Measurements from ENCODE around the gene NRSN2. TPM values are rescaled to one million over a fixed set of nuclear protein-coding genes. Genes with fewer than 3 reads are reported as not detected.

Gene NRSN2
- total RNA-seq, 1 experiment from 2014 or later = 22.7 TPM

DNA sequence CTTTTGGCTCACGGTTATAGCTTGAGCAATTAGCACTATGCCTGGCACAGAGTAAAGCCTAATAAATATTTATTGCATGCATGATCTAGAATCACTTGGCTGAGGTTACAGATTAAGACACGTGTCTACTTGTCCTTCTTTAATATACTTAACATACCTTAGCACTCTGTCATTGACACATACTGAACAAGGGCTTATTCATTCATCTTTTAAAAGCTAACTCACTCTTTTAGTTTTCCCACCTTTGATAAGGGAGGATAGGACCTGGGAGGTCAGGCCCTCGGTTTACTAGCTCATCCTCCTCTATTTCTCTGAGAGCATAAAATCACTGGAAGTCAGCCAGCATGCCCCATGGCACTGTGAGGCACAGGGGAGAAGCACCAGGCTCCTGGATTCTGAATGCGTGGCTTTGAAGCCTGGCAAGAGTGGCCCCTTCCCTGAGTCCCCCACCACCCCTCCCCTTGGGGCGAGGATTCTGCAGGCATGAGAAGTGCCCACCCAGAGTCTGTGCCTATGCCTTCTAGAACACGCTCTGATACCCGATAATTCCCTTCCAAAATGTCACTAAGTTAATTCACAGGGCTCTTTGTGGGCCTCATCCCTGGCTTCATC, 38.4 kb upstream of the NRSN2 start:
- H3K27ac ChIP-seq (ENCODE audit: insufficient read length, low read depth, low read length) = peak overlapping the region; percentile 88
- no peak overlapping the region for H4K91ac ChIP-seq (ENCODE audit: insufficient read length, low read depth, low read length)
- H3K4ac ChIP-seq (ENCODE audit: low read depth, low read length) = no peak overlapping the region
- no peak overlapping the region for H2BK12ac ChIP-seq (ENCODE audit: insufficient read length, low read depth, low read length)
- no peaks in the 10 kb centered on the region for H4K20me1 ChIP-seq (ENCODE audit: control insufficient read depth, insufficient read depth, insufficient read length)
- no peak overlapping the region for H3K56ac ChIP-seq (ENCODE audit: insufficient read length, low read depth, low read length)
- no peak overlapping the region for H3K9ac ChIP-seq (ENCODE audit: extremely low read depth, insufficient read length, low read length)
- no CpG with 5 or more reads among the region's 7 CpGs for WGBS (ENCODE audit: extremely low coverage, insufficient read length, low lambda C conversion rate)
- no peak overlapping the region for H4K5ac ChIP-seq (ENCODE audit: insufficient read length, low read depth, low read length)
- no peaks in the 10 kb centered on the region; the same call in 1 of the 2 replicates for H3K4me1 ChIP-seq (ENCODE audit: insufficient read depth, low read length)
- Mint-ChIP-seq H3K4me1 (peaks cover 24 to 28% of the 10 kb centered on the region in 2 experiments), H3K9me3 (no peaks in the 10 kb centered on the region), H3K36me3 (ENCODE audit: insufficient read depth in 1 of 3, low read depth in 3 of 3) (peaks cover 0 to 4% (median 0%) of the 10 kb centered on the region in 3 experiments; a peak in 3 of 7 replicates), H3K4me3 (no peak overlapping the region), H3K27ac (peak overlapping the region in 1 of 3 experiments; percentile 33; a peak in 1 of 7 replicates), H3K27me3 (ENCODE audit: low read depth) (peaks cover 8% of the 10 kb centered on the region; the same call in 1 of the 2 replicates)
- no peaks in the 10 kb centered on the region for H3K27me3 ChIP-seq (ENCODE audit: insufficient read depth, low read length)
- no peak overlapping the region for H2AK5ac ChIP-seq (ENCODE audit: insufficient read length, low read length)
- H3K18ac ChIP-seq (ENCODE audit: insufficient read length, low read depth, low read length) = no peak overlapping the region
- H2BK15ac ChIP-seq (ENCODE audit: low read depth, low read length) = no peak overlapping the region
- H2BK20ac ChIP-seq (ENCODE audit: low read depth, low read length, poor library complexity, severe bottlenecking) = no peak overlapping the region
- no peaks in the 10 kb centered on the region for H3K79me1 ChIP-seq (ENCODE audit: insufficient read depth, low read depth, low read length, poor library complexity, severe bottlenecking)
- no peak overlapping the region for H3K23ac ChIP-seq (ENCODE audit: insufficient read length, low read depth, low read length)
- no peak for DNase-seq
- H3K23me2 ChIP-seq (ENCODE audit: insufficient read length, low read depth, low read length, poor library complexity, severe bottlenecking) = peaks cover 9% of the 10 kb centered on the region
- TF ChIP-seq, protein P1, sequence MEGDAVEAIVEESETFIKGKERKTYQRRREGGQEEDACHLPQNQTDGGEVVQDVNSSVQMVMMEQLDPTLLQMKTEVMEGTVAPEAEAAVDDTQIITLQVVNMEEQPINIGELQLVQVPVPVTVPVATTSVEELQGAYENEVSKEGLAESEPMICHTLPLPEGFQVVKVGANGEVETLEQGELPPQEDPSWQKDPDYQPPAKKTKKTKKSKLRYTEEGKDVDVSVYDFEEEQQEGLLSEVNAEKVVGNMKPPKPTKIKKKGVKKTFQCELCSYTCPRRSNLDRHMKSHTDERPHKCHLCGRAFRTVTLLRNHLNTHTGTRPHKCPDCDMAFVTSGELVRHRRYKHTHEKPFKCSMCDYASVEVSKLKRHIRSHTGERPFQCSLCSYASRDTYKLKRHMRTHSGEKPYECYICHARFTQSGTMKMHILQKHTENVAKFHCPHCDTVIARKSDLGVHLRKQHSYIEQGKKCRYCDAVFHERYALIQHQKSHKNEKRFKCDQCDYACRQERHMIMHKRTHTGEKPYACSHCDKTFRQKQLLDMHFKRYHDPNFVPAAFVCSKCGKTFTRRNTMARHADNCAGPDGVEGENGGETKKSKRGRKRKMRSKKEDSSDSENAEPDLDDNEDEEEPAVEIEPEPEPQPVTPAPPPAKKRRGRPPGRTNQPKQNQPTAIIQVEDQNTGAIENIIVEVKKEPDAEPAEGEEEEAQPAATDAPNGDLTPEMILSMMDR (conservative IDR thresholded peaks at IDR 0.05) = no peak
- H3K4me2 ChIP-seq (ENCODE audit: insufficient read depth, insufficient read length, low read length) = no peak overlapping the region
- no peak overlapping the region for H2BK5ac ChIP-seq (ENCODE audit: insufficient read length, low read length)
- no peaks in the 10 kb centered on the region for H3K79me2 ChIP-seq (ENCODE audit: insufficient read depth, low read length)
- no peak overlapping the region for H3K14ac ChIP-seq (ENCODE audit: insufficient read depth, low read length)
- no peak overlapping the region for H3T11ph ChIP-seq (ENCODE audit: low read length)
- H2BK120ac ChIP-seq (ENCODE audit: low read depth, low read length, poor library complexity, severe bottlenecking) = no peak overlapping the region
- H4K8ac ChIP-seq (replicated peaks; ENCODE audit: insufficient read length, low read depth, low read length) = no peak overlapping the region
- H3K9me3 ChIP-seq (ENCODE audit: control insufficient read depth, low read depth, low read length) = no peaks in the 10 kb centered on the region
- no peak overlapping the region for H2AFZ ChIP-seq (ENCODE audit: low read length)
